Kidney tubule cell (primary cell): ENCODE data around the gene EFCAB8.

Experiments used
- DNase-seq: peaks from one replicate; pipeline ENCODE4 v3.0.0-alpha.2; 2018; ENCODE audit warnings: low spot score

Gene EFCAB8

GRCh38 chr20:32986331-32986966 lies 127.7 kb downstream of the EFCAB8 start:
- DNase-seq, result no peak

GRCh38 chr20:32987044-32987825 lies 128.5 kb downstream of the EFCAB8 start:
- DNase-seq, result no peak

- no peak for DNase-seq
Measured at GRCh38 chr20:32988008-32988407, 129.3 kb downstream of the EFCAB8 start.

- DNase-seq, result no peak
Measured at GRCh38 chr20:32989507-32990283, 131.0 kb downstream of the EFCAB8 start.

DNA sequence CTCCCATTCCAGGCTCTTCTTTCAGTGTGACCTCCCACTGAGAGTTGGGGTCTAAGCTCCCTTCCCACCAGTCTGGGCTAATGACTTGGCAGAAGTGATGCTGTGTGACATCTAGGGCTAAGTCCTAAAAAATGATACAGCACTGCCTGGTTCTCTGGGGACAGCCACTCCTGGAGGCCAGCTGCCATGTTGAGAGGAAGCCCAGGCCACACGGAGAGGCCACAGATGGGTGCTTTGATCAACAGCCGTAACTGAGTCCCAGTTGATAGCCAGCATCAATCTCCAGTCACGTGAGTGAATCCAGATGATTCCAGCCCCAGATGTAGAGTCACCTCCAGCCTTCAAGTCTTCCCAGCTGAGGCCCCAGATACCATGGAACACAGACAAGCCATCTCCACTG lies 131.7 kb downstream of the EFCAB8 start:
- no peak for DNase-seq

DNA sequence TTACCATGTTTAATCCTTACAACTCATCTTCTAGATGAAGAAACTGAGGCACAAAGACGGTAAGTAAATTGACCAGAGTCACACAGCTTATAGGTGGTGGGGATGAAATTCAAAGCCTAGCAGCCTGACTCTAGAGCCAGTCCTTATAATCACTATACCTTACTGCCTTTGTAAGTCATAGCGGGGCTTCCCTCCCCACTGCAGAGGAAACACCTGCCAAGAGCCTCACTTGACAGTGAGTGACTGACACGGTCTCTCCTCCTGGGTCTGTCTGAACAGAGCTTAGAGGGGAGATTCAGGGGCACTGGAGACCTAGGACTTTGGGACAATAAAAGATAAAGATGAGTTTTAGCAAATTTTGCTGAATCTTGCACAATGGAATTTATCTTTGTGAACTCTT lies 132.7 kb downstream of the EFCAB8 start:
- no peak for DNase-seq

DNA sequence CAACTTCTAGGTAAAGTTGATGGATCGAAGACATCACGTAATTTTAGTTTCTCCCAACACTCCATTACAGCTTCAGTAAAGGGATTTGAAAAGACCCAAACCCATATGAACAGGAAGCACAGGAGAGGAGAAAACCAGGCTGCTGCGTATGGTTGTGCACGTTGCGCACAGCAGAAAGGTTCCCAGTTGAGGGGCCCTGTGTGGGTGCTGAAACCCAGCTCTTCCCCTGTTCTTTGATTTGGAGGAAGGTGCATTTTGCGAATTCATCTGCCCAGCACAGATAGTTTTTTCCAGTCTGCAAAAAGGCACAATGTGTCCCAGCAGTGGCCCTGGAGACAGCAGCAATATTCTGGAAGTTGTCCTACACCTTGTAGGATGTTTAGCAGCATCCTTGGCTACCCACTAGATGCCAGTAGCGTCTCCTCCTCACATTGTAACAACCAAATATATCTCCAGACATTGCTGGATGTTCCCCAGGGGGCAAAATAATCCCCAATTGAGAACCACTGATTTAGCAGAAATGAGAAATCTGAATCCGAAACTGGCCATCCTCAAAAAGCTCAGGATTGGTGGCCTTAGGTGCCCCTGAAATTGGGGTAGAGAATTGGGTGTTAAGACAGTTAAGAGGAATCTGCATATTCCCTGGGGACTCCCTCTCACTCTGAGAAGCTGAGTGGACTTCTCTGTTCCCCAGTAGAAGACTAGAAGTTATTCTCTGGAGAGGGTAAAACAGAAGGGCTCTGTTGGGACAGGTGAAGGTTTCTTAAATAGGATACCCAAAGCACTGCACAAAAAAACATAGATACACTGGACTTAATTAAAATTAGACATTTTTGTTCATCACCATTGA lies 133.3 kb downstream of the EFCAB8 start:
- DNase-seq, result no peak

- DNase-seq, result no peak
Measured at GRCh38 chr20:32993496-32994050, 134.8 kb downstream of the EFCAB8 start.

DNA sequence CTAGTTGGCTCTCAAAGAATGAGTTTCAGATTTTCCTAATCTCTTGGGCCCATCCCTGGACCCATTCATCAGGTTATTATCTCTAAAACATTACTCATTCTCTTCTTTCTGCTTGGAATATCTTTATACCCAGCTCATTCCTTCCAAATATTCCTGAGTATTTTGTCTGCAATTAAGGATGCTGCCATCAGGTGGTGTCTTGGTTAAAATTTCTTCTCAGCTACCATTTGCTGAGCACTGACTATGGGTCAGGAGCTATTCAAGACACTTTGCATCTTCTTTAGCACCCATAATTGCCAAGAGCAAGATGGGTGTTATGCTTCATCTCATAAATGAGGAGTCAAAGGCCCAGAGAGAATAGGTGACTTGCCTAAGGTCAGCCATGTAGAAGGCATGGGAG lies 137.1 kb downstream of the EFCAB8 start:
- no peak for DNase-seq

DNA sequence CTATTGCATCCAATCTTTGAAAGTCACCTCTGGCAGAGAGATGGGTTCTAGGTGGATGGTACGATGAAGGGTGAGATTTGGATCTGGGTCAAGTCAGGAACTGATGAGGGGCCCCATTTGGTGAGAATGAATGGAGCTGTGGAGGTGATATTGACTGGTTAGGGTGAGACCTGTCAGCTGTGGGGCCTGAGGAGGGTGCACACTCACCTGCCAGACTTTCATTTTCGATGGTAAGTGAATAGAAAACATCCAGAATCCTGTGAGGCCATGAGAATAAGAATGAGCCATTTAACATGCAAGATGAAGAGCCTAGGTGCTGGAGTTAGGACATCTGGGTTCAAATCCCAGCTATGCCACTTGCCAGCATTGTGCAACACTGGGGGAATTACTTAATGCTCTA lies 138.7 kb downstream of the EFCAB8 start:
- no peak for DNase-seq

GRCh38 chr20:32999603-33000250 lies 141.0 kb downstream of the EFCAB8 start:
- DNase-seq, result no peak

- DNase-seq, result no peak
Measured at GRCh38 chr20:33000802-33001466, 142.2 kb downstream of the EFCAB8 start.

GRCh38 chr20:33002087-33002808 lies 143.5 kb downstream of the EFCAB8 start:
- DNase-seq, result no peak

DNA sequence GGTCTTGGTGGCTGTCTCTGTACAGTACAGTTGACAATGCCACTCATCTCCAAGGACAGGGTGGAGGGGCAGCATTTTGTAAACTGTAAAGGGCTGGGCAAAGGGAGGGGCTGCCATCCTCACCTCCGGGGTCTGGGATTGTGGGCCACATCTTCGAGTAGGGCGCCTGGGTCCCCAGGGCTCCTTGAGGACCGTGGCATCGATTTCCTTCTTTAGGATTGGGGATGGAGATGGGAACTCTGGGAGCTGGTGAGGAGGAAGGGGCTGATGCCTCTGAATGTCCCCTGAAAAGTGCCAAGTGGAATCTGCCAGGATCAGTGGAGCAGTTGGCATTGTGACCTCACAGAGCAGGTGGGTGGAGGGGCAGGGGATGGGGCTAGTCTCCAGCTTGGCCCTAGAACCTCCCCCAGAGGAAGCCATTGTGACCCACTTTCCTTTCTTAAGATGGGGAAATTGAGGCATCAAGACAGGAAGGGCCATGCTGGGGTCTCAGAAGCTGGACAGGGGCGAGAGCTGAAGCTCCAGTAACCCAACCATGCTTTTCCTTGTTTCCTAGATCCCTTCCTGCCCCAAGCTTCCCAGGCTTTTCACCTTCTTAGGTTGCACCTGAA lies 145.5 kb downstream of the EFCAB8 start, which contains the start of gene SUN5:
Gene SUN5, minus strand, starts transcription at position 293 of the 611 bp plus-strand sequence. Its CDS starts 93 bp downstream, at position 200.
- no peak for DNase-seq

DNA sequence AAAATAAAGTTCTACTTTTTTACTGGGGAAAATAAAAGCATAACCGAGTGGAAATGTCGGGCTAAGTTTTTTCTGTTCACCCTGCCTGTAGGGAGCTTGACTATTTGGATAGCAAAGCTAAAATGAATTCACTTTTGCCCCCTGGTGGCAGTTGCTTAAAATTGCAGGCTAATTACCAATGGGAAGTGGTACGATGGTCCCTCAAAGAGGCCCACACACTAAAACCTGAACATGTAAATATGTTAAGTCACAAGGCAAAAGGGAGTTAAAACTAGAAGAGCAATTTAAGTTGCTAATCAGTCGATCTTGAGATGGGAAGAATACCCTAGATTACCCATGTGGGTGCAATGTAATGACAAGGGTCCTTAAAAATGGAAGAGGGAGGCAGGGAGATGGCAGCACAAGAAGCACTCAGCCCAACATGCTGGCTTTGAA lies 146.4 kb downstream of the EFCAB8 start:
- peak; percentile 20 for DNase-seq

DNA sequence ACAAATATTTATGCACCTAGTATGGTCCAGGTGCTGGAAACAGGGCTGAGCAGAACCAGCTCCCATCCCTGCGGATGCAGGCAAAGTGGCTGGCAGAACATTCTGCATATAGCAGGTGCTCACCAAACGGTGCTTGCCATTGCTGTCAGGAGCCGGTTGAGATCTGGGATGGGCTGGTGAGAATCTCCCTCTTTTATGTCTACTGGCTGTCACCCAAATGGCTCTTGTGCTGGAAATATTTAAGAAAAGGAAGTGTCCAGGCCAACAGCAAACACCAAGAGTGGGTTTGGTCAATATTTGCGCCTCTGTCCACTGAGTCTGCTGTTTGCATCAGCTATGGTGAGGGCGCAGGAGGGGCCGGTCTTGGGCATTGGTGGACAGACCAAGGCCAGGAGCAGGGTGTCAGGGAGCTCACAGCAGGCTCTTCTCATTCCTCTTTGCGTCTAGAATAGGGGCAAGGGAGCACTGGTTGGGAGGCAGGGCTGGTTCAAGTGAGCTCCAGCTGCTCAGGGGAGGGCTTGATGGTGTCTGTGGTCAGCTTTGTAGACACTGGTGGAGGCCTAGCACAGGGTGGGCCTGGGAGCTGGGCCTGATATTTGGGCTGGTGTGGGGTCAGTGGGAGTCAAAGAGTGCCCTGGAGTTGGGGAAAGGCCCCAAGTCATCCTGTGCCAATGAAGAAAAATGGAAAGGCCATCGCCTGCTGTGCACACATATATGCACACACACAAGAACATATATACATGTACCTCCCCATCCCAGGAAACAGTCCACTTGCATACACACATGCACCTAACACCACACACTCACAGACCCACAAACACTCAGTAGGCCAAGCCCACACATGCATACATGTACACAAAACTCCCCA lies 147.4 kb downstream of the EFCAB8 start:
- no peak for DNase-seq

DNA sequence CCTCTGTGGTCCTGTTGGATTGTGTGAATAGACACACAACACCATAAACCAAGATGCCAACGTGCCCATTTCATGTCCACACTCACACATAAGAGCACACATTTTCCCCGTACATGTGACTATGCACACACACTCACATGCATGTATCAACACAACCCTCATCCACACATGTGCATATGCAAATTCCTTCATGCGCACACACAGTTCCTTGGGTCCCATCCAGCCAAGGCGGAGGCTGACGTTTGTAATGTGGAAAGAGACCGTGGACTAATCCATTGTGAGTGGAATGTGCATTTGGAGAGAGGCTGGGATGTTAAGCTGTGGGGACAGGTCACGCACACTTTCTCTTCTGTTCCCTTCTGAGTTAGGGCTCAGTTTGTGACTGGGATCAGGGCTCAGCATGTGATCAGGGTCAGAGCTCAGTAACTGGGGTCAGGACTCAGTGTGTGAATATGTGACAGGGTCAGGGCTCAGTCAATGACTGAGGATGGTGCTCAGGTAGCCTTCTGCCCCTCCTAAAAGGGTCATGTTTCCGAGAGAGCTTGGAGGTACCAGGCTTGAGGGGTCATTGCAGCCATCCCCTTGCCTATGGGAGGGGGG lies 148.2 kb downstream of the EFCAB8 start:
- DNase-seq, result no peak
